ENCODE results near the gene BMP2K.
A peak's percentile ranks its signal among the peaks of the same experiment; 100 is the strongest.

Gene BMP2K

DNA sequence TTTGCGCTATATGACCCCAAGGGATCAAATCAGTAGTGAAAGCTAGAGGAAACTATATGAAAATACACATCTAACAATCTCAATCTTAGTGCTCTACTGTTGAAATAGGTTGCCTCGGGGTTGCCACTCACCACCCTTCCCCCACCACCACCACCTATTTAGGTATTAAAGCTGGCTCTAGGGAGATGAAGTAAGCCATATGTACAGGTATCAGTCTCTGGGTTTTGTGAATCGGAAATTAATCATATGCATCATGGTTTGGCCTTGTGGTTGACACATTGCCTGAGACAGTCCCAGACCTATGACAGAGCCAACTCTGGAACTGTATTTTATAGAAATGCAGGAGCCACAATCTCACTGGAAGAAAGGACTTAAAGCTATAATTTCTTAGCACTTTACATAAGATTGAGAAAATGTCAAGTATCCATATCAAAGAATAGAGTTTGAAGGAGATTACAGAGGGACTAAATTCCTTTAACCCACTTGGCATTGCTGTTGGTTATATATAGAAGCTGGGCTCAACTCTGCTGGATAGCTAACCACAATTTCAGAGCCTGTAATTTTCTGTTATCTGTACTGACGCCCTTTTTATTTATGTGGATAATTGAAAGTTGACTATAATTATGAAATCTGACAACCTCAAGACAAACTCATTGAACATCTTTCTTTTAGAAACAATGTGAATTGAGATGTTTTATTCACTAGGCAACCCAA is 26.7 kb upstream of the BMP2K start:
- Histone ChIP-seq H3K4me3 (ENCODE audit: low read length in 2 of 2) (no peak overlapping the region), H3K9ac (ENCODE audit: low read depth in 1 of 2, low read length in 2 of 2) (no peak overlapping the region), H3K27ac (ENCODE audit: low read depth in 2 of 2, low read length in 2 of 2) (peak overlapping the region in 1 of 2 donors; percentile 2), H3K9me3 (ENCODE audit: control insufficient read depth in 2 of 2, low read length in 2 of 2) (no peaks in the 10 kb centered on the region), H3K27me3 (ENCODE audit: control insufficient read depth in 2 of 2, insufficient read depth in 2 of 2, low read length in 2 of 2) (no peaks in the 10 kb centered on the region), H3K36me3 (ENCODE audit: control insufficient read depth in 2 of 2, insufficient read depth in 2 of 2, low read length in 2 of 2) (no peaks in the 10 kb centered on the region), H3K4me1 (ENCODE audit: control insufficient read depth in 2 of 2, insufficient read depth in 2 of 2, low read length in 2 of 2) (no peaks in the 10 kb centered on the region)

DNA sequence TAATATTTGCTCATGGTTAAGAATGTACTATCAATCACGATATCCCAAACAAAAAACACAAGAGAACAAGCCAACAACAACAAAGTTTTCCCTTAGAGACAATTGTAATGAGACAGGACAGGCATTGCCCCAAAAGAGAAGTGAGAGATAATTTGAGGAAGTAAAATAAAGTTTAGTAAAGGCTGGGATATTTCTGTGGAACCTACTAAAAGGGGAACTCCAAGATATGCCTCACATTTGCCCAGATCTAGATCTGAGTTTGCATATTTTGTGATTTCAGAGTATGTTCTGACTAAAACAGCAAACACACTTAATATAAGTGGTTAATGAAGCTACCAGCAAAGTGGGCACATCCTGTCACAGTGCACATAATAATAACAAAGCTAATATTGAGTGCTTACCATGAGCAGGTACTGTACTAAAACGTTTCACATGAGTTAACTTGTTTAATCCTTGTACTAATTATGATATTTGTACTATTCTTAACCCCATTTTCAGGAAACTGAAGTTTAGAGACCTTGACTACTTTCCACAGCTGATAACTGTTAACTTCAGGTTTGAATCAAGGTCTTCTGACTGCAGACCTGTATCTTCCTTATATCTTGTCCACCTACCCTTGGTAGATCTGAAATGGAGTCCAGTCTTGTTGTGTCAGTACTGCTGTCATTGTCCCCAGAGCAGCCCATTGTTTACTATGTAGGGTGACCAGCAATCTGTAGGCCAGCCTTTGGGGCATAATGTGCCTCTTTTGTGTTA is 26.0 kb upstream of the BMP2K start:
- Histone ChIP-seq H3K27ac (ENCODE audit: low read depth in 2 of 2, low read length in 2 of 2) (peak overlapping the region; percentile 27 to 53), H3K27me3 (ENCODE audit: control insufficient read depth in 2 of 2, insufficient read depth in 2 of 2, low read length in 2 of 2) (no peaks in the 10 kb centered on the region), H3K4me1 (ENCODE audit: control insufficient read depth in 2 of 2, insufficient read depth in 2 of 2, low read length in 2 of 2) (no peaks in the 10 kb centered on the region), H3K9ac (ENCODE audit: low read depth in 1 of 2, low read length in 2 of 2) (no peak overlapping the region), H3K9me3 (ENCODE audit: control insufficient read depth in 2 of 2, low read length in 2 of 2) (no peaks in the 10 kb centered on the region), H3K36me3 (ENCODE audit: control insufficient read depth in 2 of 2, insufficient read depth in 2 of 2, low read length in 2 of 2) (no peaks in the 10 kb centered on the region), H3K4me3 (ENCODE audit: low read length in 2 of 2) (no peak overlapping the region)

DNA sequence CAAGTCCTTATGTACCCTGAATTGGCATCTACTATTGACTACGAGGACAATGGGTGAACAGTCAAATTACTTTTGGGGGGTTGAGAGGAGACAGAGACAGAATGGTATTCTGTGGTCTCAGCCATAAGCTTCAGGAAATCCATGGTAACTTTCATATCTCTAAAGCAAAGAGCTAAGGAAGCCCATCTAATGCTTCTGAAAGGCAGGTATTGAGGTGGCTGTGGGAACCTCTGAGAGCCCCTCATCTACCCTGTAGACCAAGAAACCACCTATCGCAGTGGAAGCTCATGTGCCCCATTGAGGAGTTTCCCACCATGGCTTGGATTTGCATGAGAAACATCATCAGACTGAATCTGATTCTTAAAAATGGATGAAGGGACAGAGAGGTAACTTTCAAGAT is 23.1 kb upstream of the BMP2K start:
- Histone ChIP-seq H3K27me3 (ENCODE audit: control insufficient read depth in 2 of 2, insufficient read depth in 2 of 2, low read length in 2 of 2) (no peaks in the 10 kb centered on the region), H3K4me3 (ENCODE audit: low read length in 2 of 2) (no peak overlapping the region), H3K9ac (ENCODE audit: low read depth in 1 of 2, low read length in 2 of 2) (no peak overlapping the region), H3K9me3 (ENCODE audit: control insufficient read depth in 2 of 2, low read length in 2 of 2) (no peaks in the 10 kb centered on the region), H3K36me3 (ENCODE audit: control insufficient read depth in 2 of 2, insufficient read depth in 2 of 2, low read length in 2 of 2) (no peaks in the 10 kb centered on the region), H3K4me1 (ENCODE audit: control insufficient read depth in 2 of 2, insufficient read depth in 2 of 2, low read length in 2 of 2) (peaks cover 0 to 6% of the 10 kb centered on the region in 2 donors), H3K27ac (ENCODE audit: low read depth in 2 of 2, low read length in 2 of 2) (no peak overlapping the region)

- Histone ChIP-seq H3K9ac (ENCODE audit: low read depth in 1 of 2, low read length in 2 of 2) (no peak overlapping the region), H3K36me3 (ENCODE audit: control insufficient read depth in 2 of 2, insufficient read depth in 2 of 2, low read length in 2 of 2) (no peaks in the 10 kb centered on the region)
These were observed 21.3 kb upstream of the BMP2K start for GRCh38 chr4:78754872-78755271.

DNA sequence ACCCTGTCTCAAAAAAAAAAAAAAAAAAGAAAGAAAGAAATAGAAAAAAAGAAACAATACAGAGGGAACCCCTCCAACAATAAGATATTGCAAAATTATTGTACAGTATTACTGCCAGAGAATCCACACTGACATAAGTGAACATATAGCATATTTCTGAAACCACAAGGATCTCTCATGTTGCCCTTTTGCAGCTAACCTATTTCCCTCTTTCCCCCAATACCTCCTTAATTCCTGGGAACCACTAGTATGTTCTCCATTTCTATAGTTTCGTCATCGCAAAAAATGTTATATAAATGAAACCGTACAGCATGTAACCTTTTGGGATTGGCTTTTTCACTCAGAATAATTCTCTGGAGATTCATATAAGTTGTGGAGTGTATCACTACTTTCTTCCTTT is 20.0 kb upstream of the BMP2K start:
- H3K36me3 ChIP-seq (ENCODE audit: control insufficient read depth in 2 of 2, insufficient read depth in 2 of 2, low read length in 2 of 2) = no peaks in the 10 kb centered on the region
- H3K9ac ChIP-seq (ENCODE audit: low read depth in 1 of 2, low read length in 2 of 2) = no peak overlapping the region
- no peak overlapping the region for H3K4me3 ChIP-seq (ENCODE audit: low read length in 2 of 2)
- peaks cover 0 to 6% of the 10 kb centered on the region in 2 donors for H3K4me1 ChIP-seq (ENCODE audit: control insufficient read depth in 2 of 2, insufficient read depth in 2 of 2, low read length in 2 of 2)
- H3K27ac ChIP-seq (ENCODE audit: low read depth in 2 of 2, low read length in 2 of 2) = no peak overlapping the region
- no peaks in the 10 kb centered on the region for H3K9me3 ChIP-seq (ENCODE audit: control insufficient read depth in 2 of 2, low read length in 2 of 2)
- no peaks in the 10 kb centered on the region for H3K27me3 ChIP-seq (ENCODE audit: control insufficient read depth in 2 of 2, insufficient read depth in 2 of 2, low read length in 2 of 2)

More at GRCh38 chr4:78754872-78755271, 21.3 kb upstream of the BMP2K start:
- H3K4me1 ChIP-seq (ENCODE audit: control insufficient read depth in 2 of 2, insufficient read depth in 2 of 2, low read length in 2 of 2) = peaks cover 0 to 6% of the 10 kb centered on the region in 2 donors
- no peaks in the 10 kb centered on the region for H3K27me3 ChIP-seq (ENCODE audit: control insufficient read depth in 2 of 2, insufficient read depth in 2 of 2, low read length in 2 of 2)
- H3K4me3 ChIP-seq (ENCODE audit: low read length in 2 of 2) = no peak overlapping the region
- H3K9me3 ChIP-seq (ENCODE audit: control insufficient read depth in 2 of 2, low read length in 2 of 2) = no peaks in the 10 kb centered on the region
- H3K27ac ChIP-seq (ENCODE audit: low read depth in 2 of 2, low read length in 2 of 2) = no peak overlapping the region

DNA sequence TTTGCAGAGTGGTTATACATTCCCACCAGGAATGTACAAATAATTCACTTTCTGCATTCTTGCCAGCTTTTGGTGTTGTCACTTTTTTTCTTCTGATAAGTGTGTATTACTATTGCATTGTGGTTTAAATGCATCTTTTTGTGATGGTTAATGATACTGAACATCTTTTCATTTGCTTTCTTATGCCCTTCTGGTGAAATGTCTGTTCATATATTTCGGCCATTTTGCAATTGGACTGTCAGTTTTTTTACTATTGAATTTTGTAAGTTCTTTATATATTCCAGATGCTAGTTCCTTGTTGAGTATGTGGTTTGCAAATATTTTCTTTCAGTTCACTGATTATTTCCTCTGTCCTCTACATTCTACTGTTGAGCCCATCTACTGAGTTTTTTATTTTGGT is 19.4 kb upstream of the BMP2K start:
- Histone ChIP-seq H3K4me3 (ENCODE audit: low read length in 2 of 2) (no peak overlapping the region), H3K9me3 (ENCODE audit: control insufficient read depth in 2 of 2, low read length in 2 of 2) (no peaks in the 10 kb centered on the region), H3K36me3 (ENCODE audit: control insufficient read depth in 2 of 2, insufficient read depth in 2 of 2, low read length in 2 of 2) (no peaks in the 10 kb centered on the region), H3K27me3 (ENCODE audit: control insufficient read depth in 2 of 2, insufficient read depth in 2 of 2, low read length in 2 of 2) (no peaks in the 10 kb centered on the region), H3K4me1 (ENCODE audit: control insufficient read depth in 2 of 2, insufficient read depth in 2 of 2, low read length in 2 of 2) (peaks cover 0 to 7% of the 10 kb centered on the region in 2 donors), H3K27ac (ENCODE audit: low read depth in 2 of 2, low read length in 2 of 2) (no peak overlapping the region), H3K9ac (ENCODE audit: low read depth in 1 of 2, low read length in 2 of 2) (no peak overlapping the region)

- Histone ChIP-seq H3K27me3 (ENCODE audit: control insufficient read depth in 2 of 2, insufficient read depth in 2 of 2, low read length in 2 of 2) (no peaks in the 10 kb centered on the region), H3K36me3 (ENCODE audit: control insufficient read depth in 2 of 2, insufficient read depth in 2 of 2, low read length in 2 of 2) (no peaks in the 10 kb centered on the region)
These were observed 18.6 kb upstream of the BMP2K start for GRCh38 chr4:78757574-78757973.

GRCh38 chr4:78758085-78758484 is 18.1 kb upstream of the BMP2K start:
- H3K36me3 ChIP-seq (ENCODE audit: control insufficient read depth in 2 of 2, insufficient read depth in 2 of 2, low read length in 2 of 2) = no peaks in the 10 kb centered on the region
- H3K9ac ChIP-seq (ENCODE audit: low read depth in 1 of 2, low read length in 2 of 2) = no peak overlapping the region
- H3K4me1 ChIP-seq (ENCODE audit: control insufficient read depth in 2 of 2, insufficient read depth in 2 of 2, low read length in 2 of 2) = peaks cover 4 to 8% of the 10 kb centered on the region in 2 donors
- H3K27ac ChIP-seq (ENCODE audit: low read depth in 2 of 2, low read length in 2 of 2) = no peak overlapping the region
- H3K4me3 ChIP-seq (ENCODE audit: low read length in 2 of 2) = no peak overlapping the region
- no peaks in the 10 kb centered on the region for H3K27me3 ChIP-seq (ENCODE audit: control insufficient read depth in 2 of 2, insufficient read depth in 2 of 2, low read length in 2 of 2)
- H3K9me3 ChIP-seq (ENCODE audit: control insufficient read depth in 2 of 2, low read length in 2 of 2) = no peaks in the 10 kb centered on the region

More at GRCh38 chr4:78757574-78757973, 18.6 kb upstream of the BMP2K start:
- no peak overlapping the region for H3K27ac ChIP-seq (ENCODE audit: low read depth in 2 of 2, low read length in 2 of 2)
- H3K4me3 ChIP-seq (ENCODE audit: low read length in 2 of 2) = no peak overlapping the region
- H3K9ac ChIP-seq (ENCODE audit: low read depth in 1 of 2, low read length in 2 of 2) = no peak overlapping the region
- peaks cover 4 to 8% of the 10 kb centered on the region in 2 donors for H3K4me1 ChIP-seq (ENCODE audit: control insufficient read depth in 2 of 2, insufficient read depth in 2 of 2, low read length in 2 of 2)
- H3K9me3 ChIP-seq (ENCODE audit: control insufficient read depth in 2 of 2, low read length in 2 of 2) = no peaks in the 10 kb centered on the region

DNA sequence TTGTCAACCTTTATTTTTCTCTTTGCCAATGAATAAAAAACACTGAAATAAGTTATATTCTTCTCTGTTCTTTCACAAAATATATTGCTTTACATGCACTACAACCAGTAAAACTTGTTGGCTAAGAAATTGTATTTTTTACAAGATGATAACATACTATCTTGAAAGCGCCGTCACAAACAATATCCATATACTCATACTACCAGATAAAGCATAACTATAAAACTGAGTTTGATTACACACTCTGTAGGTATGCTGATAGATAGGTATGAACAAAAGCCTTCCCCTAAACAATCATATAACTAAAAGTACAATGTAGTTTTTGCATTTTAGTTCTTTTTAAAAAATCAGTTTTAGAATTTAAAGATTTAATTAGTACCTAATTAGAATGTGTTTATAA is 13.6 kb upstream of the BMP2K start:
- no peaks in the 10 kb centered on the region for H3K9me3 ChIP-seq (ENCODE audit: control insufficient read depth in 2 of 2, low read length in 2 of 2)

DNA sequence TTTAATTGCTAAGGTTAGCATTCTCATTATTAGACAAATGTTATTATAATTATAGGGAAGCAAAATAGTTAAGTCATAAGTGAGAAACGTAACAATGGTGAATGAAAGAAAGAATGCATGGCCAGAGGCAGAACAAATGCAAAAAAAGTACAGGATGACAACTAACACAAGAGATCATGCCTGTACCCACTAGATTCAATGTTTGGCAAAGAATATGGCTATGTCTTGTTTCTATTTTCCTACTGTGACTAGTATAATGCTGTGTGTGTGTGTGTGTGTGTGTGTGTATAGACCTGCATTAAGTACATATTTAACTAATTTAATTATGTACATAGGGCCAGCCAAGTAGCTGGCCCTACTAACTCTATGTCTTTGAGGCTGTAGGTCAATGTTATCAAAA is 12.9 kb upstream of the BMP2K start:
- no peak overlapping the region for H3K4me3 ChIP-seq (ENCODE audit: low read length in 2 of 2)
- H3K36me3 ChIP-seq (ENCODE audit: control insufficient read depth in 2 of 2, insufficient read depth in 2 of 2, low read length in 2 of 2) = no peaks in the 10 kb centered on the region
- no peaks in the 10 kb centered on the region for H3K27me3 ChIP-seq (ENCODE audit: control insufficient read depth in 2 of 2, insufficient read depth in 2 of 2, low read length in 2 of 2)
- H3K9me3 ChIP-seq (ENCODE audit: control insufficient read depth in 2 of 2, low read length in 2 of 2) = no peaks in the 10 kb centered on the region
- no peak overlapping the region for H3K9ac ChIP-seq (ENCODE audit: low read depth in 1 of 2, low read length in 2 of 2)
- H3K4me1 ChIP-seq (ENCODE audit: control insufficient read depth in 2 of 2, insufficient read depth in 2 of 2, low read length in 2 of 2) = peaks cover 11 to 13% of the 10 kb centered on the region in 2 donors
- no peak overlapping the region for H3K27ac ChIP-seq (ENCODE audit: low read depth in 2 of 2, low read length in 2 of 2)

More for the DNA sequence above, 13.6 kb upstream of the BMP2K start:
- no peak overlapping the region for H3K9ac ChIP-seq (ENCODE audit: low read depth in 1 of 2, low read length in 2 of 2)
- no peak overlapping the region for H3K27ac ChIP-seq (ENCODE audit: low read depth in 2 of 2, low read length in 2 of 2)
- no peak overlapping the region for H3K4me3 ChIP-seq (ENCODE audit: low read length in 2 of 2)
- H3K4me1 ChIP-seq (ENCODE audit: control insufficient read depth in 2 of 2, insufficient read depth in 2 of 2, low read length in 2 of 2) = peaks cover 11% of the 10 kb centered on the region in 2 donors
- H3K36me3 ChIP-seq (ENCODE audit: control insufficient read depth in 2 of 2, insufficient read depth in 2 of 2, low read length in 2 of 2) = no peaks in the 10 kb centered on the region
- no peaks in the 10 kb centered on the region for H3K27me3 ChIP-seq (ENCODE audit: control insufficient read depth in 2 of 2, insufficient read depth in 2 of 2, low read length in 2 of 2)
